Measurements from ENCODE around the gene PRR18.

GRCh38 chr6:166346965-166347364 lies 38.8 kb upstream of the PRR18 start:
- TF ChIP-seq CTCF (IDR thresholded peaks at IDR 0.05) (no peak), POLR2A (IDR thresholded peaks at IDR 0.05) (no peak)

Data from thyroid gland (tissue), 4 donors.